GM19193 (cell line): Measurements from ENCODE around the gene HIPK2.
A peak's percentile ranks its signal among the peaks of the same experiment; 100 is the strongest.

Experiments used
- POLR2A ChIP-seq: IDR thresholded peaks from 4 replicates; pipeline ENCODE4 v1.6.1; 2011; ENCODE audit not compliant: insufficient read depth, insufficient read length; ENCODE audit errors: extremely low read depth

HIPK2 gene

DNA sequence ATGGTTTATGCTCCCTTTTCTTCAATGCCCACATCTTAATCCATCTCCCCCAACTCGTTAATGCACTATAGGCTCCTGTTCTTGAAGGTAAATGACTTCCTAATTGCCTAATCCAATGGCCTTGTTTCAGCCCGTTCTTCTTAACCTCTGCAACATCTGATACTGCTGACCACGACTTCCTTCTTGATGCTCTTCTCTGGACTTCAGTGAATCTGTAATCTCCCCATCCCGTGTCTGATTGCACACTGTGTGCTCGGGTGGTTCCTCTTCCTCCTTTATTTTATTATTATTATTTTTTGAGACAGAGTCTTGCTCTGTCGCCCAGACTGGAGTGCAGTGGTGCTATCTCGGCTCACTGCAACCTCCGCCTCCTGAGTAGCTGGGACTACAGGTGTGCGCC lies 58.9 kb downstream of the HIPK2 start:
- TF ChIP-seq POLR2A, result no peak

DNA sequence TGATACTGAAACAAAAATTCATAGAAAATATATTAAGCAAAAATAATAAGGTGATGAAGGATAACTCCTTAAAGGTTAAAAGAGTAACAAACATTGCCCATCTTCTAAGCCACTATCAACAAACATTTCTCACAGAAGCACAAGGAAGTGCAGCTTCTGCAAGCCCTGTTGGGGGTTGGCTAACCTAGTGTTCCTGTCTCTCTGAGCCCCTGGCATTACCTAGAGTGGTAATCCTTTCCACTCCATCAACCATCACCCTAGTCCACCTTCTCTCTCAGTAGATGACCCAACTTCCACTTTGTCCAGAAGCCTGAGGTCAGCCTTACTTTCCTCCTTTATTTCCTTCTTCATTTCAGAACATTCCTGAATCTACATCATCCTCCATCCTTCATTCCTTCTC lies 59.7 kb downstream of the HIPK2 start:
- no peak for TF ChIP-seq POLR2A

DNA sequence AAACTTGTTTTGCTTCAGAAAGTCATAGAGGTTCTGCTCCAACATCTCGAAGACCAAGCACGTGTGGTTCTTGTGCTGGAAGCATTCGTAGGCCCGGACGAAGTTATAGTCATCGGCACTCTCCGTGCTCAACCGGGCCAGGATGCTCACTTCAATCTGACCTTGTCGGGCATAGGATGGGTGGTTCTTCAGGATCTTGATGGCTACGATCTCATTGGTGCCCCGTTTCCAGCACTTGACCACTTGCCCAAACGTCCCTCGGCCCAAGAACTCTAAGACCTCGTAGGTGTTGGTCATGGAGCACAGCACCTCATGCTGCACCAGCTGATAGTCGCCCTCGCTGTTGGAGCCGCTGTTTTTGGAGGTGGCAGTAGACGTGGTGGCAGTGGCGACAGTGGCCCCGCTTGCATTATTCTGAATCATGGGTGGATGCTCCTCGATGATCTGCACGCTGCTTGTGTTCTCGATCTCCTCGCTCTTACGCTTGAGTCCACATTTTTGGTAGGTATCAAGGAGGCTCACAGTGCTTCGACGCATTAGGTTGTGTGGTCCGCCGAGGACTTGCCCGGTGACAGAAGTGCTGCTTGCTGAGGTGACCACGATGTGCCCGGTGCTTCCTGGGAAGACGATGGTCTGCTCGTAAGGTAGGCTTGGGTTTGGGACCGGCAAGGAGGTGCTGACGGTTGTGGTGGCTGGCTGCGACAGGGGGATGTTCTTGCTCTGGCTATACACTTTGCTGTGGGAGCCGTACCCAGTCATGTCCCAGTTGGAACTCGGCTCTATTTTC lies 61.4 kb downstream of the HIPK2 start:
- no peak for TF ChIP-seq POLR2A

DNA sequence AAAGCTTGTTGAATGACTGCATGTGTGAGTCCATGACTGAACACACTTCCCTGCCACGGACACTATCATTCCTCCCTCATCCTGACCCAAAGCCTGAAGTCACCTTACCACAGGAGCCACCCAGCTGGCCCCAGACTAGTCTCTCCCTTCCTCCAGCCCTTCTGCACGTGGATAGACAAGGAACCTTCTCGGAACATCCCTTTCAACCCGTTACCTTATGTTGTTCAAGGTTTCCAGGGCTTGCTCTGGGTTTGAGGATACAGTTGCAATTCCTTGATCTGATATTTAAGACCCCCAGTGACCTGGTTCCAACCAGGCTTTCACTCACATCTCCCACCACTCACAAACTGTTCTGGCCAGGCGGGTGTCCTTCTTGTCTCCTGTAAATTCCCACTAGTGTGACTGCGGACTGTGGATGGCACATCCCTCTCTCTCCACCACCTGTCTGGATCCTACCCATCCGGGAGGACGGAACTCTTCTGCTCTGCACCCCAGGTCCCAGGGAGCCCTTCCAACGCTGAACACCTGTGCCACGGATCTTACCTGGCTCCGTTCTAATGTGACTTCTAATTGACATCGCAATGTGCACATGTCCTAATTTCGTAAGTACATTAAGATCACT lies 62.5 kb downstream of the HIPK2 start:
- no peak for TF ChIP-seq POLR2A

GRCh38 chr7:139714163-139714901 lies 63.5 kb downstream of the HIPK2 start:
- peak; percentile 57 for TF ChIP-seq POLR2A

DNA sequence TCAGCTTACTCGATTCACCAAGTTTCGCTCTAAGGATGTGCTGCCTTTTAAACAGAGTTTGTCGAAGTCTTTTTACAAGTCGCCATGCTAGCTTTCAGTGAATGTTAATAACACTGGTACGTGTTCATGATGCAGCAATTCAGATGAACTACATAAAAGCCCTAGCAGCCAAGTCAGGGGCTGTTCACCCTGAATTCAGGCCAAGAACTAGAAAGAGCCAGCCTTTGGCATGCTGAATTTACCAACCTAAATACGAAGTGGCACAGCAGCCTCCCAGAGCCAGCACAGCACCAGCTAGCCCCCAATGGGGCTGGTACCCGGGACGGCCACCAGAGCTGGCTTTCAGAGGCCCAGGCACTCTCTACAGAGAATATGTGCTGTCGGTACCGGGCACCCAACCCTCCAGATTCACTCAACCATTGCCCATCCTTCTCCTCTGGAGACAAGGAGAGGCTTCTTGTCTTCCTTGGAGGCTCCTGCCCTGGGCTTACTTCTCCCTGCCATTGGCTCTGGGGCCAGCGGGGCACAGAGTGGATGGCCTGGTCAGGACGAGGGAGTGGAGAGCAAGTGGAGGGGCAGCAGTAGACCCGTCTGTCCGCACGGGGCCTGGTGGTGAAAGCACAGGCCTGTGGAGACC lies 64.2 kb downstream of the HIPK2 start:
- no peak for TF ChIP-seq POLR2A

GRCh38 chr7:139713061-139713460 lies 64.7 kb downstream of the HIPK2 start:
- TF ChIP-seq POLR2A, result no peak

- no peak for TF ChIP-seq POLR2A
Measured at GRCh38 chr7:139711991-139712743, 65.6 kb downstream of the HIPK2 start.

- TF ChIP-seq POLR2A, result no peak
Measured at GRCh38 chr7:139710036-139710435, 67.8 kb downstream of the HIPK2 start.

- no peak for TF ChIP-seq POLR2A
Measured at GRCh38 chr7:139709485-139709884, 68.3 kb downstream of the HIPK2 start.

GRCh38 chr7:139708541-139708940 lies 69.3 kb downstream of the HIPK2 start:
- TF ChIP-seq POLR2A, result no peak

DNA sequence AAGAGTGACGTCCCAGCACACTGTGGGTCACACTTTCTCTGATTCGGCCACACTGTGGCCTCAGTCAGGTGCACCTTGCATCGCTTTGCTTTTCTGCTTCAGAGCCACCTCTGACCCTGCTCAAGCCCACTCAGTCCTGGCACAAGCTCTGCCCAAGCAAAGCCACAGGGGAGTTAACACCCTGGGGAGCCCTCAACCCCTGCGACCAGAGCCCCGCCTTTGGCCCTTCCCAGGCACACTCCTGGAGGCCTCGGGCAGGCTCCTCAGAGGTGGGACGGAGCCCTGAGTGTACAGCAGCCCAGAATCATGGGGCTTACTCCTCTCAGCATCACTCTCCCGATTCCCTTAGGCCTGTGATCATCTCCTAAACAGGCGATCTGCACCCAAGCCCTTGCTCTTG lies 71.0 kb downstream of the HIPK2 start:
- no peak for TF ChIP-seq POLR2A

DNA sequence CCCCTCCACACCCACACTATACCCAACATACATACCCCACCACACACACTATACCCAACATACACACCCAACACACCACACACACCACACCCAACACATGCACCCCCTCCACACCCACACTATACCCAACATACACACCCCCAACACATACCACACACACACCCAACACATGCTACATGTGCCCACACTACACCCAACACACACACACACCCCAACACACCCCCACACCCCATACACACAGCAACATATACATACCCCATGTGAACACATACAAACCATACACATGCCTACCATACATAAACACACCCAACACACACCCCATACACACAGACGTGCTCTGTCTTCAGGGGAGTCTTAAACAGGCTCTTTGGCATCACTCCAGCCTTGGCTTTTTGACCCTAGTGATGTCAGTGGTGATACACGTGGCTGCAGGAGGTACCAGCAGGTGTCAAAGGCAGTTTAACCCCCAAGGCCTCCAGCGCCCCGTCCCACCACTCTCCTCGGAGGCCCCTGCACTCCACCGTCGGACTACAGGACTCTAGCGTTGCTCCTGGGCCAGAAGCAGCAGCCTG lies 73.4 kb downstream of the HIPK2 start:
- TF ChIP-seq POLR2A, result no peak

GRCh38 chr7:139703487-139704307 lies 74.1 kb downstream of the HIPK2 start:
- TF ChIP-seq POLR2A, result no peak

DNA sequence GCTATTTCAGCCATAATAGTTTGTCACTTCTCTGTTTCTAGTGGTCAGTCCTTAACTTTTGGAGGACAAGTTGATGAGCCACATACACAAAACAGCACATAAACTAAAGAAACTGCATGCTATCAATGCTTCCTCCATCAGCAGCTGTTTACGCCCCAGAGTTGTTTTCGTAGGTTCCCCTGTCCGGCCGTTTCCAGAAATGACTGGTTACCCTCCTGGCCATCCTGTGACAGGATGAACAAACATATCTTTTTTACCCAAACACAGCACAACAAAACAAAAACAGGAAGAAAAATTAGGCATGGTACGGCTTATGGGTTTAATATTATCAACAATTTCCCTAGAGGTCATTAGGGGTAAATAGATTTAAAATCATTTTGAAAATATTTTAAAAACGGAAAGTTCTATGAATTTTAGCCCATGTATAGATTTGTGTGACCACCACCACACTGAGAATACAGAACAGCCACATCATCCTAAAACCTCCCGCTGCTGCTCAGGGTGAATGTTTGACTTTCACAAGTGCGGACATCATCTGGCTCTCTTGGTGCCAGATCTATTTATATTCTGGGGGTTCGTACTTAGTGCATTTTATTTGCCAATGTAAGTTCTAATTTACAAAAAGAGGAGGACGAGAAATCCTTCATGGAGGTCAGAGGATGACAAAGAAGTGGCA lies 74.8 kb downstream of the HIPK2 start:
- no peak for TF ChIP-seq POLR2A
